ENCODE results near the gene TBC1D5.
"Not testable (repeated sequence)": the region's sequence is repeated elsewhere in the genome, so short reads cannot be mapped to it uniquely, and the experiment has no call there.

Gene TBC1D5

GRCh38 chr3:17705991-17706390, 36.4 kb downstream of the TBC1D5 start:
- DNase-seq, result not testable (repeated sequence)

- not testable (repeated sequence) for DNase-seq
These were observed 42.6 kb downstream of the TBC1D5 start for GRCh38 chr3:17699815-17700214.

GRCh38 chr3:17695665-17696064, 46.8 kb downstream of the TBC1D5 start:
- not testable (repeated sequence) for DNase-seq

- not testable (repeated sequence) for DNase-seq
These were observed 48.8 kb downstream of the TBC1D5 start for GRCh38 chr3:17693670-17693999.

- not testable (repeated sequence) for DNase-seq
These were observed 49.4 kb downstream of the TBC1D5 start for GRCh38 chr3:17692846-17693669.

- DNase-seq, result no peak
These were observed 54.9 kb downstream of the TBC1D5 start for GRCh38 chr3:17687566-17687965.

GRCh38 chr3:17686613-17687012, 55.8 kb downstream of the TBC1D5 start:
- no peak for DNase-seq

- no peak for DNase-seq
These were observed 58.8 kb downstream of the TBC1D5 start for GRCh38 chr3:17683542-17684207.

GRCh38 chr3:17680530-17680929, 61.9 kb downstream of the TBC1D5 start:
- no peak for DNase-seq

GRCh38 chr3:17678116-17678741, 64.2 kb downstream of the TBC1D5 start:
- DNase-seq, result no peak

GRCh38 chr3:17674082-17674686, 68.2 kb downstream of the TBC1D5 start:
- DNase-seq, result no peak

- no peak for DNase-seq
These were observed 69.9 kb downstream of the TBC1D5 start for GRCh38 chr3:17672506-17672905.

- no peak for DNase-seq
These were observed 71.7 kb downstream of the TBC1D5 start for GRCh38 chr3:17670749-17671148.

- DNase-seq, result no peak
These were observed 77.5 kb downstream of the TBC1D5 start for GRCh38 chr3:17664923-17665322.

- no peak for DNase-seq
These were observed 86.2 kb downstream of the TBC1D5 start for GRCh38 chr3:17656264-17656663.

- no peak for DNase-seq
These were observed 86.7 kb downstream of the TBC1D5 start for GRCh38 chr3:17655743-17656142.

- not testable (repeated sequence) for DNase-seq
These were observed 92.7 kb downstream of the TBC1D5 start for GRCh38 chr3:17649748-17650147.

- not testable (repeated sequence) for DNase-seq
These were observed 93.6 kb downstream of the TBC1D5 start for GRCh38 chr3:17648630-17649355.

GRCh38 chr3:17645074-17645698, 97.2 kb downstream of the TBC1D5 start:
- DNase-seq, result peak; percentile 9

- DNase-seq, result no peak
These were observed 98.7 kb downstream of the TBC1D5 start for GRCh38 chr3:17643691-17644090.

- DNase-seq, result no peak
These were observed 100.0 kb downstream of the TBC1D5 start for GRCh38 chr3:17642474-17642873.

GRCh38 chr3:17640466-17640865, 102.0 kb downstream of the TBC1D5 start:
- no peak for DNase-seq

All from NCI-H1436 (cell line).